ENCODE data around the gene STON1.

Gene STON1

GRCh38 chr2:48635786-48636185 is 105.8 kb downstream of the STON1 start:
- no peak overlapping the region for H3K27ac ChIP-seq (ENCODE audit: low read length)
- TF ChIP-seq EZH2 (optimal IDR thresholded peaks at IDR 0.05; ENCODE audit: low read depth, low read length) (no peak), EZH2phosphoT487 (IDR thresholded peaks at IDR 0.05; ENCODE audit: low read length) (no peak), CTCF (IDR thresholded peaks at IDR 0.05; ENCODE audit: low read length) (no peak)
- no peaks in the 10 kb centered on the region for H3K27me3 ChIP-seq (replicated peaks; ENCODE audit: insufficient read depth, low read length)
- no peak overlapping the region for H3K4me3 ChIP-seq (ENCODE audit: low read length)
- no peaks in the 10 kb centered on the region for H3K4me1 ChIP-seq (ENCODE audit: low read length)
- no peak for DNase-seq
- no peaks in the 10 kb centered on the region for H4K20me1 ChIP-seq (ENCODE audit: insufficient read depth, low read length)
- no peaks in the 10 kb centered on the region for H3K36me3 ChIP-seq (replicated peaks; ENCODE audit: insufficient read depth, low read length)
- H3F3A ChIP-seq (ENCODE audit: insufficient read depth, low read length): no peaks in the 10 kb centered on the region
- H3K9ac ChIP-seq (ENCODE audit: low read length): no peak overlapping the region
- no peaks in the 10 kb centered on the region for H3K9me3 ChIP-seq (replicated peaks; ENCODE audit: insufficient read depth, low read length)
- H3K79me2 ChIP-seq (ENCODE audit: low read length): no peaks in the 10 kb centered on the region
- no peak overlapping the region for H3K4me2 ChIP-seq (ENCODE audit: low read depth, low read length)
- H2AFZ ChIP-seq (ENCODE audit: low read length): no peak overlapping the region
- H3K9me2 ChIP-seq (replicated peaks; ENCODE audit: insufficient read depth, low read length): no peaks in the 10 kb centered on the region

- H3K79me2 ChIP-seq (ENCODE audit: low read length): no peaks in the 10 kb centered on the region
- H3K4me3 ChIP-seq (ENCODE audit: low read length): no peak overlapping the region
- no peak overlapping the region for H3K9ac ChIP-seq (ENCODE audit: low read length)
- no peaks in the 10 kb centered on the region for H3F3A ChIP-seq (ENCODE audit: insufficient read depth, low read length)
- no peaks in the 10 kb centered on the region for H3K9me3 ChIP-seq (replicated peaks; ENCODE audit: insufficient read depth, low read length)
- TF ChIP-seq EZH2phosphoT487 (IDR thresholded peaks at IDR 0.05; ENCODE audit: low read length) (no peak), CTCF (IDR thresholded peaks at IDR 0.05; ENCODE audit: low read length) (no peak), EZH2 (optimal IDR thresholded peaks at IDR 0.05; ENCODE audit: low read depth, low read length) (no peak)
- H3K36me3 ChIP-seq (replicated peaks; ENCODE audit: insufficient read depth, low read length): no peaks in the 10 kb centered on the region
- H3K27ac ChIP-seq (ENCODE audit: low read length): no peak overlapping the region
- no peaks in the 10 kb centered on the region for H3K27me3 ChIP-seq (replicated peaks; ENCODE audit: insufficient read depth, low read length)
- no peak for DNase-seq
- no peak overlapping the region for H3K4me2 ChIP-seq (ENCODE audit: low read depth, low read length)
- no peaks in the 10 kb centered on the region for H4K20me1 ChIP-seq (ENCODE audit: insufficient read depth, low read length)
- H3K4me1 ChIP-seq (ENCODE audit: low read length): no peaks in the 10 kb centered on the region
- H3K9me2 ChIP-seq (replicated peaks; ENCODE audit: insufficient read depth, low read length): no peaks in the 10 kb centered on the region
- H2AFZ ChIP-seq (ENCODE audit: low read length): no peak overlapping the region
These were observed 108.3 kb downstream of the STON1 start for GRCh38 chr2:48638261-48638660.

Measured in MM.1S (cell line).